Activated CD4-positive, alpha-beta T cell treated with anti-CD3 and anti-CD28 coated beads for 36 hours (primary cell): ENCODE data around the gene SLC7A1. TPM values are rescaled to one million over a fixed set of nuclear protein-coding genes. Genes with fewer than 3 reads are reported as not detected.
A peak's percentile ranks its signal among the peaks of the same experiment; 100 is the strongest.

Source experiments
- ATAC-seq: fragments of 200-7000 bp; cut with Tn5 transposase; one replicate; pipeline ENCODE4 v1.10.0; 2021; ENCODE audit warnings: mild to moderate bottlenecking, moderate library complexity
- CTCF ChIA-PET: fragments of 350-600 bp; sonication (Branson Sonifier 250); formaldehyde crosslinking; loops from one replicate; lab custom pipeline; 2021; ENCODE audit warnings: antibody characterized with exemption; lab: Charles Lee
- POLR2A ChIA-PET: fragments of 350-600 bp; sonication (Branson Sonifier 250); formaldehyde crosslinking; loops from one replicate; lab custom pipeline; 2021; ENCODE audit warnings: antibody characterized with exemption, inconsistent platforms; lab: Charles Lee
- DNase-seq: peaks from one replicate; pipeline ENCODE4 v3.0.0-alpha.2; 2020
- H3K27ac Mint-ChIP-seq: one replicate; pipeline ENCODE4 v1.8.0; 2021; ENCODE audit warnings: mixed read lengths
- H3K27me3 Mint-ChIP-seq: one replicate; pipeline ENCODE4 v1.8.0; 2021; ENCODE audit warnings: mixed read lengths
- H3K36me3 Mint-ChIP-seq: one replicate; pipeline ENCODE4 v1.8.0; 2021; ENCODE audit warnings: low read depth, mixed read lengths
- H3K4me1 Mint-ChIP-seq: one replicate; pipeline ENCODE4 v1.8.0; 2021; ENCODE audit warnings: mixed read lengths
- H3K4me3 Mint-ChIP-seq: one replicate; pipeline ENCODE4 v1.8.0; 2021; ENCODE audit warnings: mild to moderate bottlenecking, moderate library complexity, mixed read lengths
- H3K9me3 Mint-ChIP-seq: one replicate; pipeline ENCODE4 v1.8.0; 2021; ENCODE audit warnings: low read depth, mixed read lengths
- intact Hi-C, 2 experiments: fragments of 100-400 bp; cut with DNase I in 1 of 2; cut with micrococcal nuclease in 1 of 2; formaldehyde crosslinking; loops; one replicate each; pipeline versions ENCODE4 v1.14.2 to v1.15.1; 2022 to 2024; cut with DNase I, micrococcal nuclease
- total RNA-seq, 2 experiments: library from RNA; stranded (reverse); gene quantifications; one replicate each; pipeline ENCODE4 v1.2.3, GENCODE V29; 2021

SLC7A1 gene
- total RNA-seq, 2 experiments from 2014 or later: 91.1 to 126 TPM

GRCh38 chr13:29597706-29598105, 2.2 kb upstream of the SLC7A1 start:
- H3K4me1 Mint-ChIP-seq: peaks cover 19% of the 10 kb centered on the region
- intact Hi-C loops: loop anchor here (5.0 to 10.0 kb wide), 4 partner anchors 255 to 1447 kb away; partner anchors contain the start of genes HMGB1 (in 1 of the 2) and UBL3 (in 1 of the 2)
- H3K27ac Mint-ChIP-seq: no peak overlapping the region
- H3K36me3 Mint-ChIP-seq: peaks cover 15% of the 10 kb centered on the region
- DNase-seq (no peak), ATAC-seq (no peak)
- peaks cover 2% of the 10 kb centered on the region for H3K27me3 Mint-ChIP-seq
- ChIA-PET POLR2A (no interaction called here), CTCF (interaction anchor here (1.1 kb wide), 1 partner anchor 30 kb away, joined by 3 read pairs; no protein-coding TSS in a partner anchor)
- no peak overlapping the region for H3K4me3 Mint-ChIP-seq
- H3K9me3 Mint-ChIP-seq: no peaks in the 10 kb centered on the region

- H3K36me3 Mint-ChIP-seq: peaks cover 20% of the 10 kb centered on the region
- peaks cover under 1% of the 10 kb centered on the region for H3K27me3 Mint-ChIP-seq
- H3K4me1 Mint-ChIP-seq: peaks cover 24% of the 10 kb centered on the region
- H3K27ac Mint-ChIP-seq: no peak overlapping the region
- CTCF ChIA-PET: interaction anchor here (1.3 kb wide), 1 partner anchor 518 kb away, joined by 4 read pairs; no protein-coding TSS in a partner anchor
- ATAC-seq (no peak), DNase-seq (no peak)
- intact Hi-C loops: loop anchor here (5.0 to 10.0 kb wide), 4 partner anchors 255 to 1448 kb away; partner anchors contain the start of genes HMGB1 (in 1 of the 2) and UBL3 (in 1 of the 2)
- POLR2A ChIA-PET: no interaction called here
- H3K4me3 Mint-ChIP-seq: no peak overlapping the region
- H3K9me3 Mint-ChIP-seq: no peaks in the 10 kb centered on the region
Measured at GRCh38 chr13:29597246-29597645, 1.8 kb upstream of the SLC7A1 start.

- Mint-ChIP-seq H3K27ac (peak overlapping the region; percentile 85), H3K36me3 (peaks cover 30% of the 10 kb centered on the region), H3K9me3 (no peaks in the 10 kb centered on the region), H3K4me3 (peak overlapping the region; percentile 72), H3K4me1 (peaks cover 35% of the 10 kb centered on the region), H3K27me3 (no peaks in the 10 kb centered on the region)
- DNase-seq (no peak), ATAC-seq (no peak)
- ChIA-PET CTCF (interaction anchor here (1.1 to 1.3 kb wide), 2 partner anchors 328 to 519 kb away, joined by 4 read pairs; no protein-coding TSS in a partner anchor), POLR2A (interaction anchor here (0.5 to 1.0 kb wide), 4 partner anchors 53 to 1478 kb away, joined by 3 to 4 read pairs (median 3); no protein-coding TSS in a partner anchor)
- intact Hi-C loops: loop anchor here (5.0 to 10.0 kb wide), 4 partner anchors 256 to 1449 kb away; partner anchors contain the start of genes HMGB1 (in 1 of the 2) and UBL3 (in 1 of the 2)
Measured at GRCh38 chr13:29596064-29596418, 553 bp upstream of the SLC7A1 start.

GRCh38 chr13:29594710-29595379, 643 bp downstream of the SLC7A1 start:
- no peaks in the 10 kb centered on the region for H3K27me3 Mint-ChIP-seq
- peak overlapping the region; percentile 90 for H3K4me3 Mint-ChIP-seq
- POLR2A ChIA-PET: interaction anchor here (1.2 kb wide), 1 partner anchor 341 kb away, joined by 4 read pairs; no protein-coding TSS in a partner anchor
- intact Hi-C loops: loop anchor here (1.0 to 10.0 kb wide), 16 partner anchors 52 to 1567 kb away; partner anchors contain the start of genes HMGB1 (in 2 of the 2), UBL3 (in 2 of the 2), KATNAL1 (in 1 of the 2) and POMP (in 1 of the 2)
- CTCF ChIA-PET: interaction anchor here (0.6 to 1.0 kb wide), 2 partner anchors 9 to 114 kb away, joined by 3 read pairs; no protein-coding TSS in a partner anchor
- peak; percentile 88 for DNase-seq
- H3K4me1 Mint-ChIP-seq: peaks cover 43% of the 10 kb centered on the region
- no peaks in the 10 kb centered on the region for H3K9me3 Mint-ChIP-seq
- H3K27ac Mint-ChIP-seq: peak overlapping the region; percentile 95
- ATAC-seq: peak; percentile 47
- H3K36me3 Mint-ChIP-seq: peaks cover 37% of the 10 kb centered on the region

- Mint-ChIP-seq H3K27me3 (no peaks in the 10 kb centered on the region), H3K9me3 (no peaks in the 10 kb centered on the region), H3K4me3 (peak overlapping the region; percentile 90), H3K36me3 (peaks cover 40% of the 10 kb centered on the region), H3K4me1 (peaks cover 47% of the 10 kb centered on the region), H3K27ac (peak overlapping the region; percentile 95)
- POLR2A ChIA-PET: interaction anchor here (1.2 kb wide), 1 partner anchor 342 kb away, joined by 4 read pairs; no protein-coding TSS in a partner anchor
- ATAC-seq: peak; percentile 52
- peak; percentile 66 for DNase-seq
- CTCF ChIA-PET: interaction anchor here (0.6 to 1.0 kb wide), 3 partner anchors 8 to 115 kb away, joined by 3 to 4 read pairs (median 3); no protein-coding TSS in a partner anchor
- intact Hi-C loops: loop anchor here (1.0 to 10.0 kb wide), 8 partner anchors 52 to 1450 kb away; partner anchors contain the start of genes HMGB1 (in 2 of the 2) and POMP (in 1 of the 2)
Measured at GRCh38 chr13:29594303-29594709, 1.2 kb downstream of the SLC7A1 start.

- Mint-ChIP-seq H3K36me3 (peaks cover 43% of the 10 kb centered on the region), H3K4me3 (peak overlapping the region; percentile 90), H3K27ac (peak overlapping the region; percentile 95), H3K9me3 (no peaks in the 10 kb centered on the region), H3K27me3 (no peaks in the 10 kb centered on the region), H3K4me1 (peaks cover 49% of the 10 kb centered on the region)
- CTCF ChIA-PET: interaction anchor here (0.6 to 1.0 kb wide), 2 partner anchors 8 to 44 kb away, joined by 3 to 4 read pairs; no protein-coding TSS in a partner anchor
- DNase-seq (no peak), ATAC-seq (no peak)
- intact Hi-C loops: loop anchor here (1.0 to 10.0 kb wide), 8 partner anchors 51 to 1451 kb away; partner anchors contain the start of genes HMGB1 (in 2 of the 2) and POMP (in 1 of the 2)
- POLR2A ChIA-PET: interaction anchor here (1.2 kb wide), 1 partner anchor 342 kb away, joined by 4 read pairs; no protein-coding TSS in a partner anchor
Measured at GRCh38 chr13:29593605-29594297, 1.7 kb downstream of the SLC7A1 start.

- peaks cover 58% of the 10 kb centered on the region for H3K36me3 Mint-ChIP-seq
- peaks cover 56% of the 10 kb centered on the region for H3K4me1 Mint-ChIP-seq
- DNase-seq: no peak
- intact Hi-C loops: loop anchor here (10.0 kb wide), 3 partner anchors 343 to 1453 kb away; partner anchors contain the start of gene HMGB1 (in 1 of the 2)
- ATAC-seq: no peak
- no peaks in the 10 kb centered on the region for H3K27me3 Mint-ChIP-seq
- CTCF ChIA-PET: no interaction called here
- H3K9me3 Mint-ChIP-seq: no peaks in the 10 kb centered on the region
- POLR2A ChIA-PET: no interaction called here
- H3K4me3 Mint-ChIP-seq: no peak overlapping the region
- H3K27ac Mint-ChIP-seq: peak overlapping the region; percentile 19
Measured at GRCh38 chr13:29591310-29591709, 4.2 kb downstream of the SLC7A1 start.

- H3K9me3 Mint-ChIP-seq: no peaks in the 10 kb centered on the region
- peaks cover 65% of the 10 kb centered on the region for H3K4me1 Mint-ChIP-seq
- no peak for DNase-seq
- ChIA-PET CTCF (no interaction called here), POLR2A (no interaction called here)
- ATAC-seq: no peak
- H3K27ac Mint-ChIP-seq: no peak overlapping the region
- H3K27me3 Mint-ChIP-seq: no peaks in the 10 kb centered on the region
- peaks cover 59% of the 10 kb centered on the region for H3K36me3 Mint-ChIP-seq
- no peak overlapping the region for H3K4me3 Mint-ChIP-seq
- intact Hi-C loops: loop anchor here (10.0 kb wide), 3 partner anchors 345 to 1455 kb away; partner anchors contain the start of gene HMGB1 (in 1 of the 2)
Measured at GRCh38 chr13:29589967-29590366, 5.5 kb downstream of the SLC7A1 start.

- no peak overlapping the region for H3K4me3 Mint-ChIP-seq
- H3K4me1 Mint-ChIP-seq: peaks cover 70% of the 10 kb centered on the region
- ChIA-PET POLR2A (no interaction called here), CTCF (no interaction called here)
- DNase-seq (no peak), ATAC-seq (no peak)
- no peak overlapping the region for H3K27ac Mint-ChIP-seq
- intact Hi-C loops: no loop called here
- H3K9me3 Mint-ChIP-seq: no peaks in the 10 kb centered on the region
- peaks cover 56% of the 10 kb centered on the region for H3K36me3 Mint-ChIP-seq
- no peaks in the 10 kb centered on the region for H3K27me3 Mint-ChIP-seq
Measured at GRCh38 chr13:29589234-29589633, 6.3 kb downstream of the SLC7A1 start.

- no peaks in the 10 kb centered on the region for H3K9me3 Mint-ChIP-seq
- CTCF ChIA-PET: interaction anchor here (1.0 kb wide), 1 partner anchor 10 kb away, joined by 3 read pairs; no protein-coding TSS in a partner anchor
- DNase-seq (no peak), ATAC-seq (no peak)
- no peak overlapping the region for H3K4me3 Mint-ChIP-seq
- peaks cover 68% of the 10 kb centered on the region for H3K4me1 Mint-ChIP-seq
- POLR2A ChIA-PET: no interaction called here
- intact Hi-C loops: no loop called here
- H3K27me3 Mint-ChIP-seq: no peaks in the 10 kb centered on the region
- H3K36me3 Mint-ChIP-seq: peaks cover 45% of the 10 kb centered on the region
- H3K27ac Mint-ChIP-seq: no peak overlapping the region
Measured at GRCh38 chr13:29587645-29588044, 7.8 kb downstream of the SLC7A1 start.
